GM18870 (cell line): ENCODE measurements around the gene DHRS3.
"Not testable (repeated sequence)": the region's sequence is repeated elsewhere in the genome, so short reads cannot be mapped to it uniquely, and the experiment has no call there.

Experiments
- ATAC-seq: cut with Tn5 transposase; IDR thresholded peaks from one replicate; pipeline ENCODE4 v1.9.1; 2021; ENCODE audit warnings: moderate library complexity; ENCODE audit not compliant: unreplicated experiment

The DHRS3 gene

GRCh38 chr1:12541274-12542137 lies 76.5 kb downstream of the DHRS3 start:
- no peak for ATAC-seq

- ATAC-seq: no peak
Observed at GRCh38 chr1:12540580-12541273, 77.3 kb downstream of the DHRS3 start.

GRCh38 chr1:12539705-12540579 lies 78.1 kb downstream of the DHRS3 start:
- no peak for ATAC-seq

- no peak for ATAC-seq
Observed at GRCh38 chr1:12539320-12539704, 78.7 kb downstream of the DHRS3 start.

DNA sequence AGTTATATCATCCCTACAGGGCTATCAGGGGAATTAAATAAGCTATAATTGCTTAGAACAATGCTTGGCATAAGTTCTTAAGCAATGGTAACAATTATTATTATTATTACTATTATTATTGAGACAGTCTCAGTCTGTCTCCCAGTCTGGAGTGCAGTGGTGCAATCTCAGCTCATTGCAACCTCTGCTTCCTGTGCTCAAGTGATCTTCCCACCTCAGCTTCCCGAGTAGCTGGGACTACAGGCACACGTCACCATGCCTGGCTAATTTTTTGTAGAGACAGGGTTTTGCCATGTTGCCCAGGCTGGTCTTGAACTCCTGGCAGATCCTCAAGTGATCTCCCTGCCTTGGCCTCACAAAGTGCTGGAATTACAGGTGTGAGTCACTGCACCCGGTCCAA lies 79.5 kb downstream of the DHRS3 start:
- not testable (repeated sequence) for ATAC-seq

GRCh38 chr1:12537906-12538461 lies 80.0 kb downstream of the DHRS3 start:
- no peak for ATAC-seq

GRCh38 chr1:12537294-12537693 lies 80.7 kb downstream of the DHRS3 start:
- no peak for ATAC-seq

DNA sequence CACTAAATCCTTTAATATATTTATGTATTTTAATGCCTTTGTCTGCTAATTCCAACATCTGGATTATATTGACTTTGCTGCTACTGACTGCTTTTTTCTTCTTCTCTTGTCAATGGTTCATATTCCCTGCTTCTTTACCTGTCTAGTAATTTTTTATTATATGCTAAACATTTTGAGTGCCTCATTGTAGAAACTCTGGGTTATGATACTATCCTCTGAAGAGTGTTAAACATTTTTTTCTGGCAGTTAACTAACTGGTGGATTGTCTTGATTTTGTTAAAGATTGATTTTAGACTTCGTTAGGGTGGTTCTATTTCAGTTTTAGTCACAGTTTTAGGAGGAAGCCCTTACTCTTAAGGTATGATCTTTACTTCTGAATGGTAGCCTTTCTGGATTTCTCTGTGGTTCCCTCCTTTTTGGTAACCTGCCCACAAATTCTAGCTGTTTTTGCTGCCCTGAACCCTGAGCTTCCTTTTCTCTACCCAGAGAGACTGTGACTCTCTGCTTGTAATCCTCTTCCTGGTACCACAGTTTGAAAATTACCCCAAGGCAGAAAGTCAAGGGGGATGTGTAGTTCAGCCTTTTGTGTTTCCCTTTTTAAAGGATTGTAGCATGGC lies 81.9 kb downstream of the DHRS3 start:
- no peak for ATAC-seq

DNA sequence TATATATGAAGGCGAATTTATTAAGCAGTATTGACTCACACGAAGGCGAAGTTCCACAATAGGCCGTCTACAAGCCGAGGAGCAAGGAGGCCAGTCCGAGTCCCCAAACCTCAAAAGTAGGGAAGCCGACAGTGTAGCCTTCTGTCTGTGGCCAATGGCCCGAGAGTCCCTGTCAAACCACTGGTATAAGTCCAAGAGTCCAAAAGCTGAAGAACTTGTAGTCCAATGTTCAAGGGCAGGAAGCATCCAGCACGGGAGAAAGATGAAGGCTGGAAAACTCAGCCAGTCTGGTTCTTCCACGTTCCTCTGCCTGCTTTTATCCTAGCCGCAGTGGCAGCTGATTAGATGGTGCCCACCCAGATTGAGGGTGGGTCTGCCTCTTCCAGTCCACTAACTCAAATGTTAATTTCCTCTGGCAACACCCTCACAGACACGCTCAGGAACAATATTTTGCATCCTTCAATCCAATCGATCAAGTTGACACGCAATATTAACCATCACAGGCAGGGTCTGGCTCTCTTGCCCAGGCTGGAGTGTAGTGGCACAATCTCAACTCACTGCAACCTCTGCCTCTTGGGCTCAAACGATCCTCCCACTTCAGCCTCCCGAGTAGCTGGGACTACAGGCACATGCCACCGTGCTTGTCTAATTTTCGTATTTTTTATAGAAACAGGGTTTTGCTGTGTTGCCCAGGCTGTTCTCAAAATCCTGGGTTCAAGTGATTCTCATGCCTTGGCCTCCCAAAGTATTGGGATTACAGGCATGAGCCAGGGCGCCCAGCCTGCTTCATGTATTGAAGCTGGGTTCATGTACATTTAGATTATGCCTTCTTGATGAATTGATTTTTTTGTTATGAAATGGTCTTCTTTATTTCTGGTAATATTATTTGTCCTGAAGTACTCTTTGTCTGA lies 85.3 kb downstream of the DHRS3 start:
- ATAC-seq: no peak

GRCh38 chr1:12531179-12531499 lies 86.9 kb downstream of the DHRS3 start:
- ATAC-seq: no peak

GRCh38 chr1:12530462-12531178 lies 87.4 kb downstream of the DHRS3 start:
- no peak for ATAC-seq

GRCh38 chr1:12529640-12530174 lies 88.3 kb downstream of the DHRS3 start:
- no peak for ATAC-seq

GRCh38 chr1:12528021-12528852 lies 89.8 kb downstream of the DHRS3 start:
- no peak for ATAC-seq

- no peak for ATAC-seq
Observed at GRCh38 chr1:12527564-12527963, 90.4 kb downstream of the DHRS3 start.

- no peak for ATAC-seq
Observed at GRCh38 chr1:12525311-12526181, 92.5 kb downstream of the DHRS3 start.

DNA sequence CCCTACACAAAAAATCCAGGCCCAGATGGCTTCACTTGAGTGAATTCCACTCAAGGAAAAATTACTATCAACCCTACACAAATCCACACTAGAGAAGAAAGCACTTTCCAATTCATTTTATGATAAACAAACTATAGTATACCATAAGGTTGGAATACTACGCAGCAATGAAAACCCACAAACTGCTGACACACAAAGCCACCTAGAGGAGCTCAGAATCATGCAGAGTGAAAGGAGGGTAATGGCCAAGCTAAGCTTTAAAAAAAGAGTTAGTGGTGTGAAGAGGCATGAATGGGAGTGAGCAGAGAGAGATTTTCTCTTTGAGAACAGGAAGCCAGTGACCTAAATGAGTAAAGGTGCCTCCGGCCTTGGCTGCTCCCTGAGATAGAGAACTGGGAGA lies 93.7 kb downstream of the DHRS3 start:
- ATAC-seq: no peak

GRCh38 chr1:12522780-12523179 lies 95.2 kb downstream of the DHRS3 start:
- ATAC-seq: not testable (repeated sequence)
